22Rv1 (cell line): ENCODE measurements around the gene PAK6.
A peak's percentile ranks its signal among the peaks of the same experiment; 100 is the strongest.

Source experiments
- H3K27ac ChIP-seq: fragments of 450-650 bp; 2 replicates; pipeline ENCODE4 v1.5.1; 2017
- CTCF ChIP-seq: fragments of 450-650 bp; IDR thresholded peaks from 2 replicates; pipeline ENCODE4 v1.5.1; 2017; ENCODE audit warnings: mild to moderate bottlenecking
- ZFX ChIP-seq: fragments of 450-650 bp; IDR thresholded peaks from 2 replicates; pipeline ENCODE4 v1.6.1; 2017; ENCODE audit warnings: antibody characterized with exemption, borderline replicate concordance

PAK6 gene

GRCh38 chr15:40233727-40234577 is 4.9 kb upstream of the PAK6 start:
- H3K27ac ChIP-seq = no peak overlapping the region
- no peak for TF ChIP-seq CTCF
- TF ChIP-seq ZFX = no peak

- H3K27ac ChIP-seq = no peak overlapping the region
- TF ChIP-seq ZFX (no peak), CTCF (no peak)
Measured at GRCh38 chr15:40234783-40235182, 4.1 kb upstream of the PAK6 start.

- no peak for TF ChIP-seq CTCF
- TF ChIP-seq ZFX = no peak
- no peak overlapping the region for H3K27ac ChIP-seq
Measured at GRCh38 chr15:40235201-40235885, 3.5 kb upstream of the PAK6 start.

- peak overlapping the region; percentile 25; the same call in 1 of the 2 replicates for H3K27ac ChIP-seq
- TF ChIP-seq ZFX = no peak
- no peak for TF ChIP-seq CTCF
Measured at GRCh38 chr15:40239404-40239692, 485 bp downstream of the PAK6 start.

- H3K27ac ChIP-seq = peak overlapping the region; percentile 25; the same call in 1 of the 2 replicates
- no peak for TF ChIP-seq ZFX
- no peak for TF ChIP-seq CTCF
Measured at GRCh38 chr15:40239693-40240618, 1.1 kb downstream of the PAK6 start.

- TF ChIP-seq CTCF = no peak
- no peak for TF ChIP-seq ZFX
- H3K27ac ChIP-seq = no peak overlapping the region
Measured at GRCh38 chr15:40240619-40241221, 1.9 kb downstream of the PAK6 start.
